Hindlimb muscle (tissue), 1 donor: ENCODE results near the gene PIK3C3. TPM values are rescaled to one million over a fixed set of nuclear protein-coding genes. Genes with fewer than 3 reads are reported as not detected.
"Not testable (repeated sequence)": the region's sequence is repeated elsewhere in the genome, so short reads cannot be mapped to it uniquely, and the experiment has no call there.

ENCODE experiments used
- DNase-seq: peaks from one replicate; pipeline ENCODE4 v3.0.0-alpha.2; 2013
- polyA plus RNA-seq: library from polyadenylated mRNA; unstranded; fragments of 120-200 nt; gene quantifications from one replicate; pipeline ENCODE4 v1.2.1, GENCODE V29; 2013; ENCODE audit not compliant: insufficient read length

Gene PIK3C3
- polyA plus RNA-seq, 1 donor: 30.9 TPM

GRCh38 chr18:41966943-41967342, 11.9 kb downstream of the PIK3C3 start:
- DNase-seq: no peak

- DNase-seq: no peak
Observed at GRCh38 chr18:41967680-41968079, 12.6 kb downstream of the PIK3C3 start.

GRCh38 chr18:41969881-41970280, 14.8 kb downstream of the PIK3C3 start:
- DNase-seq: no peak

GRCh38 chr18:41972067-41972925, 17.3 kb downstream of the PIK3C3 start:
- no peak for DNase-seq

GRCh38 chr18:41973983-41974382, 18.9 kb downstream of the PIK3C3 start:
- no peak for DNase-seq

- no peak for DNase-seq
Observed at GRCh38 chr18:41974796-41975201, 19.8 kb downstream of the PIK3C3 start.

GRCh38 chr18:41975284-41975683, 20.2 kb downstream of the PIK3C3 start:
- DNase-seq: no peak

- no peak for DNase-seq
Observed at GRCh38 chr18:41977233-41977632, 22.2 kb downstream of the PIK3C3 start.

- no peak for DNase-seq
Observed at GRCh38 chr18:41982942-41983660, 28.1 kb downstream of the PIK3C3 start.

GRCh38 chr18:41985914-41986313, 30.9 kb downstream of the PIK3C3 start:
- no peak for DNase-seq

GRCh38 chr18:41989508-41989907, 34.5 kb downstream of the PIK3C3 start:
- no peak for DNase-seq

- no peak for DNase-seq
Observed at GRCh38 chr18:41992066-41992465, 37.0 kb downstream of the PIK3C3 start.

- DNase-seq: no peak
Observed at GRCh38 chr18:41992703-41993102, 37.7 kb downstream of the PIK3C3 start.

GRCh38 chr18:41993151-41993550, 38.1 kb downstream of the PIK3C3 start:
- DNase-seq: no peak

- DNase-seq: no peak
Observed at GRCh38 chr18:41996020-41996419, 41.0 kb downstream of the PIK3C3 start.

- no peak for DNase-seq
Observed at GRCh38 chr18:41999751-42000150, 44.7 kb downstream of the PIK3C3 start.

- no peak for DNase-seq
Observed at GRCh38 chr18:42001801-42002200, 46.8 kb downstream of the PIK3C3 start.

- DNase-seq: no peak
Observed at GRCh38 chr18:42004653-42005052, 49.6 kb downstream of the PIK3C3 start.

- DNase-seq: no peak
Observed at GRCh38 chr18:42005782-42006181, 50.7 kb downstream of the PIK3C3 start.

- DNase-seq: not testable (repeated sequence)
Observed at GRCh38 chr18:42009457-42009856, 54.4 kb downstream of the PIK3C3 start.

GRCh38 chr18:42011053-42011452, 56.0 kb downstream of the PIK3C3 start:
- no peak for DNase-seq

- DNase-seq: no peak
Observed at GRCh38 chr18:42018831-42019230, 63.8 kb downstream of the PIK3C3 start.

- no peak for DNase-seq
Observed at GRCh38 chr18:42024131-42024530, 69.1 kb downstream of the PIK3C3 start.

GRCh38 chr18:42025491-42025890, 70.5 kb downstream of the PIK3C3 start:
- DNase-seq: no peak
